Neural cell (in vitro differentiated cells): ENCODE results near the gene SPEG.

Experiments
- CTCF ChIP-seq: fragments of 450-650 bp; IDR thresholded peaks from 2 replicates; pipeline ENCODE4 v1.5.1; 2014; ENCODE audit warnings: antibody characterized with exemption, mild to moderate bottlenecking, moderate library complexity; ENCODE audit not compliant: poor library complexity, severe bottlenecking
- EP300 ChIP-seq: fragments of 450-650 bp; conservative IDR thresholded peaks from 2 replicates; pipeline ENCODE4 v1.6.1; 2014; ENCODE audit warnings: antibody characterized with exemption, mild to moderate bottlenecking, moderate library complexity; ENCODE audit not compliant: poor library complexity, severe bottlenecking
- EZH2 ChIP-seq: fragments of 200-600, 300-800 bp; shearing (Covaris generic), sonication (generic); IDR thresholded peaks from 2 replicates; pipeline ENCODE4 v1.6.1; 2014; ENCODE audit warnings: antibody characterized with exemption, low read length, borderline replicate concordance, mild to moderate bottlenecking; ENCODE audit not compliant: insufficient read depth, poor library complexity, severe bottlenecking
- MXI1 ChIP-seq: fragments of 450-650 bp; conservative IDR thresholded peaks from 2 replicates; pipeline ENCODE4 v1.6.1; 2014; ENCODE audit warnings: antibody characterized with exemption, mild to moderate bottlenecking; ENCODE audit not compliant: poor library complexity, severe bottlenecking
- POLR2AphosphoS5 ChIP-seq: IDR thresholded peaks from 2 replicates; pipeline ENCODE4 v1.6.1; 2012
- RAD21 ChIP-seq: fragments of 450-650 bp; conservative IDR thresholded peaks from 2 replicates; pipeline ENCODE4 v1.6.1; 2014; ENCODE audit warnings: antibody characterized with exemption, mild to moderate bottlenecking, moderate library complexity
- TAF1 ChIP-seq: IDR thresholded peaks from 2 replicates; pipeline ENCODE4 v1.6.1; 2012; ENCODE audit warnings: low read depth
- TF ChIP-seq, protein P1 (sequence below): IDR thresholded peaks from 2 replicates; pipeline ENCODE4 v1.6.1; 2012; ENCODE audit warnings: borderline replicate concordance

GRCh38 chr2:219476652-219477151 is 42.1 kb downstream of the SPEG start:
- TF ChIP-seq RAD21, result no peak
- no peak for TF ChIP-seq POLR2AphosphoS5
- TF ChIP-seq CTCF, result no peak
- no peak for TF ChIP-seq TAF1
- TF ChIP-seq MXI1, result no peak
- TF ChIP-seq EZH2, result no peak
- TF ChIP-seq, protein P1, sequence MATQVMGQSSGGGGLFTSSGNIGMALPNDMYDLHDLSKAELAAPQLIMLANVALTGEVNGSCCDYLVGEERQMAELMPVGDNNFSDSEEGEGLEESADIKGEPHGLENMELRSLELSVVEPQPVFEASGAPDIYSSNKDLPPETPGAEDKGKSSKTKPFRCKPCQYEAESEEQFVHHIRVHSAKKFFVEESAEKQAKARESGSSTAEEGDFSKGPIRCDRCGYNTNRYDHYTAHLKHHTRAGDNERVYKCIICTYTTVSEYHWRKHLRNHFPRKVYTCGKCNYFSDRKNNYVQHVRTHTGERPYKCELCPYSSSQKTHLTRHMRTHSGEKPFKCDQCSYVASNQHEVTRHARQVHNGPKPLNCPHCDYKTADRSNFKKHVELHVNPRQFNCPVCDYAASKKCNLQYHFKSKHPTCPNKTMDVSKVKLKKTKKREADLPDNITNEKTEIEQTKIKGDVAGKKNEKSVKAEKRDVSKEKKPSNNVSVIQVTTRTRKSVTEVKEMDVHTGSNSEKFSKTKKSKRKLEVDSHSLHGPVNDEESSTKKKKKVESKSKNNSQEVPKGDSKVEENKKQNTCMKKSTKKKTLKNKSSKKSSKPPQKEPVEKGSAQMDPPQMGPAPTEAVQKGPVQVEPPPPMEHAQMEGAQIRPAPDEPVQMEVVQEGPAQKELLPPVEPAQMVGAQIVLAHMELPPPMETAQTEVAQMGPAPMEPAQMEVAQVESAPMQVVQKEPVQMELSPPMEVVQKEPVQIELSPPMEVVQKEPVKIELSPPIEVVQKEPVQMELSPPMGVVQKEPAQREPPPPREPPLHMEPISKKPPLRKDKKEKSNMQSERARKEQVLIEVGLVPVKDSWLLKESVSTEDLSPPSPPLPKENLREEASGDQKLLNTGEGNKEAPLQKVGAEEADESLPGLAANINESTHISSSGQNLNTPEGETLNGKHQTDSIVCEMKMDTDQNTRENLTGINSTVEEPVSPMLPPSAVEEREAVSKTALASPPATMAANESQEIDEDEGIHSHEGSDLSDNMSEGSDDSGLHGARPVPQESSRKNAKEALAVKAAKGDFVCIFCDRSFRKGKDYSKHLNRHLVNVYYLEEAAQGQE, result no peak
- no peak for TF ChIP-seq EP300
